Measurements from ENCODE around the gene CDKL2.

DNA sequence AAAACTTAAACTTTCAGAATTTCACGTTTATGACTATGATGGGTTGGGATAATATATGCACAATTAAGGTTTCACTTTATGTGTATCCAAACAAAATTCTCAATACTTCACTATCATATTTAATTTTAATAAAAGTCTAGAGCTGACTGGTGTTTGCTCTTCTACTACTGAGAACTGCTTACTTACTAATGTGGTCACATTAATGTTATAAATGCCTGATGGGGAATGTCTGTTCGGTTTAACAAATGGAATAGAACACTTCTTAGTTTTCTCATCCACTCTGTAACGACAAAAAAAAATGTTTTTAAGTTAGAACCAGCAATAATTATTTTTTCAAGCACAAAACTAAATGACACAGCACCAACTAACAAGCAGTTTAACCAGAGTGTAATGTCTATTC lies 34.3 kb downstream of the CDKL2 start:
- TF ChIP-seq, protein P1, sequence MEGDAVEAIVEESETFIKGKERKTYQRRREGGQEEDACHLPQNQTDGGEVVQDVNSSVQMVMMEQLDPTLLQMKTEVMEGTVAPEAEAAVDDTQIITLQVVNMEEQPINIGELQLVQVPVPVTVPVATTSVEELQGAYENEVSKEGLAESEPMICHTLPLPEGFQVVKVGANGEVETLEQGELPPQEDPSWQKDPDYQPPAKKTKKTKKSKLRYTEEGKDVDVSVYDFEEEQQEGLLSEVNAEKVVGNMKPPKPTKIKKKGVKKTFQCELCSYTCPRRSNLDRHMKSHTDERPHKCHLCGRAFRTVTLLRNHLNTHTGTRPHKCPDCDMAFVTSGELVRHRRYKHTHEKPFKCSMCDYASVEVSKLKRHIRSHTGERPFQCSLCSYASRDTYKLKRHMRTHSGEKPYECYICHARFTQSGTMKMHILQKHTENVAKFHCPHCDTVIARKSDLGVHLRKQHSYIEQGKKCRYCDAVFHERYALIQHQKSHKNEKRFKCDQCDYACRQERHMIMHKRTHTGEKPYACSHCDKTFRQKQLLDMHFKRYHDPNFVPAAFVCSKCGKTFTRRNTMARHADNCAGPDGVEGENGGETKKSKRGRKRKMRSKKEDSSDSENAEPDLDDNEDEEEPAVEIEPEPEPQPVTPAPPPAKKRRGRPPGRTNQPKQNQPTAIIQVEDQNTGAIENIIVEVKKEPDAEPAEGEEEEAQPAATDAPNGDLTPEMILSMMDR (conservative IDR thresholded peaks at IDR 0.05 in 1 of 2, IDR thresholded peaks at IDR 0.05 in 1 of 2; ENCODE audit: low read depth in 1 of 2, low read length in 2 of 2): no peak
- TF ChIP-seq EZH2 (IDR thresholded peaks at IDR 0.05; ENCODE audit: low read length, missing control alignments): no peak
